Activated naive CD8-positive, alpha-beta T cell treated with anti-CD3 and anti-CD28 coated beads for 36 hours (primary cell): ENCODE data around the gene SSH3. TPM values are rescaled to one million over a fixed set of nuclear protein-coding genes. Genes with fewer than 3 reads are reported as not detected.
"Not testable (repeated sequence)": the region's sequence is repeated elsewhere in the genome, so short reads cannot be mapped to it uniquely, and the experiment has no call there.

ENCODE experiments used
- DNase-seq: peaks from one replicate; pipeline ENCODE4 v3.0.0; 2021
- H3K27ac Mint-ChIP-seq: one replicate; pipeline ENCODE4 v1.8.0; 2022; ENCODE audit warnings: mild to moderate bottlenecking, moderate library complexity, mixed read lengths
- H3K27me3 Mint-ChIP-seq: one replicate; pipeline ENCODE4 v1.8.0; 2022; ENCODE audit warnings: mild to moderate bottlenecking, mixed read lengths
- H3K36me3 Mint-ChIP-seq: one replicate; pipeline ENCODE4 v1.8.0; 2021; ENCODE audit warnings: mild to moderate bottlenecking, mixed read lengths
- H3K4me1 Mint-ChIP-seq: one replicate; pipeline ENCODE4 v1.8.0; 2021; ENCODE audit warnings: mixed read lengths
- H3K4me3 Mint-ChIP-seq: one replicate; pipeline ENCODE4 v1.8.0; 2022; ENCODE audit warnings: mild to moderate bottlenecking, moderate library complexity, mixed read lengths
- H3K9me3 Mint-ChIP-seq: one replicate; pipeline ENCODE4 v1.8.0; 2022; ENCODE audit warnings: mixed read lengths
- total RNA-seq, 2 experiments: library from RNA; stranded (reverse); gene quantifications; one replicate each; pipeline ENCODE4 v1.2.3, GENCODE V29; 2021

The SSH3 gene, protein sequence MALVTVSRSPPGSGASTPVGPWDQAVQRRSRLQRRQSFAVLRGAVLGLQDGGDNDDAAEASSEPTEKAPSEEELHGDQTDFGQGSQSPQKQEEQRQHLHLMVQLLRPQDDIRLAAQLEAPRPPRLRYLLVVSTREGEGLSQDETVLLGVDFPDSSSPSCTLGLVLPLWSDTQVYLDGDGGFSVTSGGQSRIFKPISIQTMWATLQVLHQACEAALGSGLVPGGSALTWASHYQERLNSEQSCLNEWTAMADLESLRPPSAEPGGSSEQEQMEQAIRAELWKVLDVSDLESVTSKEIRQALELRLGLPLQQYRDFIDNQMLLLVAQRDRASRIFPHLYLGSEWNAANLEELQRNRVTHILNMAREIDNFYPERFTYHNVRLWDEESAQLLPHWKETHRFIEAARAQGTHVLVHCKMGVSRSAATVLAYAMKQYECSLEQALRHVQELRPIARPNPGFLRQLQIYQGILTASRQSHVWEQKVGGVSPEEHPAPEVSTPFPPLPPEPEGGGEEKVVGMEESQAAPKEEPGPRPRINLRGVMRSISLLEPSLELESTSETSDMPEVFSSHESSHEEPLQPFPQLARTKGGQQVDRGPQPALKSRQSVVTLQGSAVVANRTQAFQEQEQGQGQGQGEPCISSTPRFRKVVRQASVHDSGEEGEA
- total RNA-seq = 1 to 10 TPM; 4.6 to 4.7 TPM

GRCh38 chr11:67303132-67303834 is at the start of gene SSH3:
Gene SSH3, plus strand, starts transcription at chr11:67303530. Its CDS starts 96 bp downstream, at chr11:67303626.
- peaks cover 6% of the 10 kb centered on the region for H3K4me1 Mint-ChIP-seq
- DNase-seq = peak; percentile 53

GRCh38 chr11:67253872-67254624 is 49.3 kb upstream of the SSH3 start:
- no peaks in the 10 kb centered on the region for H3K27me3 Mint-ChIP-seq
- no peak overlapping the region for H3K4me3 Mint-ChIP-seq
- H3K36me3 Mint-ChIP-seq = peaks cover 44% of the 10 kb centered on the region
- H3K27ac Mint-ChIP-seq = peak overlapping the region; percentile 66
- H3K9me3 Mint-ChIP-seq = no peaks in the 10 kb centered on the region
- DNase-seq = no peak
- H3K4me1 Mint-ChIP-seq = peaks cover 26% of the 10 kb centered on the region

More at GRCh38 chr11:67303132-67303834, at the start of gene SSH3:
- no peak within 1 kb of the TSS for H3K27ac Mint-ChIP-seq
- H3K27me3 Mint-ChIP-seq = no peaks in the 10 kb centered on the region
- H3K4me3 Mint-ChIP-seq = peak within 1 kb of the TSS; percentile 57
- peaks cover 2% of the 10 kb centered on the region for H3K36me3 Mint-ChIP-seq
- H3K9me3 Mint-ChIP-seq = no peaks in the 10 kb centered on the region

GRCh38 chr11:67254798-67255197 is 48.5 kb upstream of the SSH3 start:
- Mint-ChIP-seq H3K4me1 (peaks cover 26% of the 10 kb centered on the region), H3K9me3 (no peaks in the 10 kb centered on the region), H3K36me3 (peaks cover 37% of the 10 kb centered on the region), H3K4me3 (no peak overlapping the region), H3K27ac (peak overlapping the region; percentile 66), H3K27me3 (no peaks in the 10 kb centered on the region)
- no peak for DNase-seq

GRCh38 chr11:67255353-67255752 is 48.0 kb upstream of the SSH3 start:
- H3K36me3 Mint-ChIP-seq = peaks cover 32% of the 10 kb centered on the region
- no peaks in the 10 kb centered on the region for H3K27me3 Mint-ChIP-seq
- H3K27ac Mint-ChIP-seq = no peak overlapping the region
- peaks cover 26% of the 10 kb centered on the region for H3K4me1 Mint-ChIP-seq
- no peak overlapping the region for H3K4me3 Mint-ChIP-seq
- DNase-seq = no peak
- no peaks in the 10 kb centered on the region for H3K9me3 Mint-ChIP-seq

DNA sequence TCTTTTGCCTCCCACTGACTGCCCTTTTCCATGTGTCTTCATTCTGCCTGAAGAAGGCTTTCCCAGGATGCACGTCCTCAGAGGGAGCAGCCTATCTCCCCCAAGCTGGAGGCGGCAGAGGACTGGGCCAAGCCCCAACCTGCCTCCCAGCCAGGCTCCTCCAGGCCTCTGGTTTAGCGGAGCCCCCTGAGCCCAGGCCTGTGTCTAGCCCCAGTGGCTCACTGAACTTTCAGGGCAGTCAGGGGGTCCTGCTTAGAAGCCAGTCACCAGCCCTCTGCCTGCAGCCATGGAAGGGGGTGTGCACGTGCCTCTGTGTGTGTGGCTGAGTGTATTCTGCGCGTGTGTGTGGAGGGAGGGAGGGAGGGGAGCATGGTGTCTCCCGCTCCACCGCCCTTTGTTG is 47.5 kb upstream of the SSH3 start:
- H3K9me3 Mint-ChIP-seq = no peaks in the 10 kb centered on the region
- H3K36me3 Mint-ChIP-seq = peaks cover 29% of the 10 kb centered on the region
- no peak for DNase-seq
- H3K27me3 Mint-ChIP-seq = no peaks in the 10 kb centered on the region
- H3K27ac Mint-ChIP-seq = no peak overlapping the region
- H3K4me1 Mint-ChIP-seq = peaks cover 22% of the 10 kb centered on the region
- H3K4me3 Mint-ChIP-seq = no peak overlapping the region

DNA sequence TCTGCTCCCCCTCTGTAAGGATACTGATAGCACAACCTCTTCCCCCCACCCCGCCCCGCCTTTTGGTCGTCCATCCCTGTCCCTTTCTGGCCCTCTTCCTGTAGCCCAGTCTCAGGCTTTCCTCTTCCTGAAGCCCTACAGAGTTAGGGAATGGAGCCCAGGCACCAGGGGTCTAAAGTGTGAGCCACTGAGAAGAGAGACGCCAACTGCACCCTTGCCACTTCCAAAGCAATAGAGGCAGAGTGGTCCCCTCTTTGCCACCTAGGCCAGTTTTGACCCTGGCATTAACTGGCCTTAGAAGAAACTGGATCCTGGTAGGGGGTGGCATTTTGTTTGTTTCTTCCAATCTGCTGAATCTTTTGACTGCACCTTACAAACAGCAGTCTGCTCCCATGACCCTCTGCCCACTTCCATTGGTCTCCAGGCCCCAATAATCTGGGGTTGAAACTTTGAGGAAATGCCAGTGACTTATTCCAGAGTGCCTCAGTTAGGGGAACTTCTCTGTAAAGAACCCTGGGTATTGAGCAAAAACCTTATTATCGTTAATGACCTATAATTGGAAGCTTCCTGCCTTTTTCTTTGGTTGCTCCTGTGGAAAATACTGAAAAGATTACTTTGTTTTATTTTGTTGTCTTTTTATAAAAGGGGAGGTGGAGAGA is 46.7 kb upstream of the SSH3 start:
- H3K27me3 Mint-ChIP-seq = no peaks in the 10 kb centered on the region
- H3K4me1 Mint-ChIP-seq = peaks cover 19% of the 10 kb centered on the region
- DNase-seq = no peak
- peak overlapping the region; percentile 62 for H3K27ac Mint-ChIP-seq
- H3K4me3 Mint-ChIP-seq = no peak overlapping the region
- peaks cover 29% of the 10 kb centered on the region for H3K36me3 Mint-ChIP-seq
- no peaks in the 10 kb centered on the region for H3K9me3 Mint-ChIP-seq

GRCh38 chr11:67260406-67260805 is 42.9 kb upstream of the SSH3 start:
- peaks cover 34% of the 10 kb centered on the region for H3K4me1 Mint-ChIP-seq
- peaks cover 8% of the 10 kb centered on the region for H3K36me3 Mint-ChIP-seq
- no peak for DNase-seq
- peak overlapping the region; percentile 8 for H3K4me3 Mint-ChIP-seq
- H3K27me3 Mint-ChIP-seq = no peaks in the 10 kb centered on the region
- H3K27ac Mint-ChIP-seq = no peak overlapping the region
- no peaks in the 10 kb centered on the region for H3K9me3 Mint-ChIP-seq

DNA sequence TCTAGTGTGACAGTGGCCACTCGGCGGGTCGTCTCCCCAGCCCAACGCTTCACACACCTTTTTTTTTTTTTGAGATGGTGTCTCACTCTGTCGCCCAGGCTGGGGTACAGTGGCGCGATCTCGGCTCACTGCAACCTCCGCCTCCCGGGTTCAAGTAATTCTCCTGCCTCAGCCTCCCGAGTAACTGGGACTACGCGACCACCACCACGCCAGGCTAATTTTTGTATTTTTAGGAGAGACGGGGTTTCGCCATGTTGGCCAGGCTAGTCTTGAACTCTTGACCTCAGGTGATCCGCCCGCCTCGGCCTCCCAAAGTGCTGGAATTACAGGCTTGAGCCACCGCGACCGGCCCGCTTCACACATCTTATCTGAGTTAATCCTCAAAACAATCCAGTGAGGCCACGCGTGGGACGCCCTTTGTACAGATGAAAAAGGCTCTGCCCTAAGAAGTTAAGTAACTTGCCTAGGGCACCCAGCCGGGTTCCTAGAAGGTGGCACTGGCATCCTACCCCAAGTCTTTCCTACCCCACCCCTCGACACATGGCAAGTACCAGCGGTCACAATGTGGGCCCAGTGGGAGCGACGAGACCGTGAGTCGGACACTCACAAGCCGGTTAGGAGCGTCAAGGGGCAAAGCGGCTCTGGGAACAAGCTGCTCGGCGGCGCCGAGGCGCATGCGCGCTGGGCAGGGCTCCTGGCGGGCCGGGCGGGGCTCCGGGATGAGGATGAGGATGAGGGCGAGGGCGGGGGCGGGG is 42.3 kb upstream of the SSH3 start:
- not testable (repeated sequence) for H3K27me3 Mint-ChIP-seq, H3K36me3 Mint-ChIP-seq

DNA sequence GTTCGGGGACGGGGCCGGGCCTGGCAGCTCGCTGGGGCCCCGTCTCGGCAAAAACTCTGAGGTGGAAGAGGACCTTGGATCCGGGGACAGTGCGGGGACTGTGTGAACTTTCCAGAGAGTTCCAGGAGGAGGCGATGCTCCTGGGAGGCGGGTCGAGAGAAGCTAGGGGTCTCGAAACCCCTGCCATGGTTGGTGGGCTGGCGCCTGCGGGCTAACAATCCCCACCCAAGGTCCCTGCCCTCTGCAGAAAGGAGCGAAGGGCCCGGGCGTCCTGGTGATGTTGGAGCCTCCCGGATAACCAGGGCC is 41.7 kb upstream of the SSH3 start:
- Mint-ChIP-seq H3K9me3 (no peaks in the 10 kb centered on the region), H3K27ac (no peak overlapping the region), H3K4me3 (no peak overlapping the region), H3K27me3 (no peaks in the 10 kb centered on the region), H3K36me3 (peaks cover 4% of the 10 kb centered on the region), H3K4me1 (peaks cover 40% of the 10 kb centered on the region)
- DNase-seq = no peak

More for the DNA sequence above, 42.3 kb upstream of the SSH3 start:
- peak; percentile 66 for DNase-seq
- Mint-ChIP-seq H3K4me3 (peak overlapping the region; percentile 57), H3K4me1 (peaks cover 39% of the 10 kb centered on the region)
- H3K27ac Mint-ChIP-seq, H3K9me3 Mint-ChIP-seq: not testable (repeated sequence)

- no peaks in the 10 kb centered on the region for H3K27me3 Mint-ChIP-seq
- H3K4me1 Mint-ChIP-seq = peaks cover 40% of the 10 kb centered on the region
- no peaks in the 10 kb centered on the region for H3K9me3 Mint-ChIP-seq
- H3K4me3 Mint-ChIP-seq = peak overlapping the region; percentile 56
- H3K36me3 Mint-ChIP-seq = peaks cover 2% of the 10 kb centered on the region
- DNase-seq = no peak
- H3K27ac Mint-ChIP-seq = peak overlapping the region; percentile 63
These were observed 41.2 kb upstream of the SSH3 start for GRCh38 chr11:67261946-67262681.

DNA sequence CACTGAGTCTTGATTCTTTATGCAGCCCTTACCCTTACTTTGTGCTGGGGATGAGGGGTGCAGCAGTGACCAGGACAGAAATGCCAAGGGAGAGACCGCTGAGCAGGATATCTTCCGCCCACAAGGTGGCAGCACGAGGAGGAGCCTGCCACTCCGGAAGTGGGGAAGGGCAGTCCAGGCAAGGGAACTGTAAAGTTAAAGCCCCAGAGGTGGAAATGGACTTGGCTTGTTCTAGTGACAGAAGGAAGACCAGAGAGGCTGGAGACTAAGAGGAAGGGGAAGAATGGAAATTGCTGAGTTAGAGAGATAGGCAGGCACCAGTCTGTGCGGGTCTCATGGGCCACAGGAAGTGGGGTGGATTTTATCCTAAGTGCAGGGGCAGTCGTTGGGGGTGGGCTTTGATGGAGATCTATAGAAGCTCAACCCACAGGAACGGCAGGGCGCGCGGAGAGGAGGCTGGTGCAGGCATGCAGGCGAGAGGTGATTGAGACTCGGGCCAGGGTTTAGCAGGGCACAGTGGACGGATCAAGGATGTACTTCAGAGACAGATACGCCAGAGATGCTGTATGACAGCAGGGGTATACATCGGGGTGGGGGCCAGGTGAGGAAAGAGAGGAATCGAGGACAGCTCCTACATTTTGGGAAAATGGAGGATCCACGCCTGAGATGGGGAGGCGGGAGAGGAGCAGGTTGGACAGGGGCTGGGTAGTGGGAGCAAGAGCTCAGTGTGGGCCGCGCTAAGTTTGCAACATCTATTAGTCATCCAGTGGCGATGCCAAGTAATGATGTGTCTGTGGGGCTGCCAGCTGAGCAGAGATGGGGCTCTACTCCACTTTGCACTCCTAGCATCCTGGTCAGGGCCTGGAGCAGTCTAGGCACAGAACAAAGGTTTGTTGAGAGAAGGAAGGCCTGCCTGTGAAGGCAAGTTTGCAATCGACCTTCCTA is 40.3 kb upstream of the SSH3 start:
- peak; percentile 75 for DNase-seq
- Mint-ChIP-seq H3K27ac (peak overlapping the region; percentile 63), H3K4me3 (peak overlapping the region; percentile 56), H3K9me3 (no peaks in the 10 kb centered on the region), H3K27me3 (no peaks in the 10 kb centered on the region), H3K36me3 (peaks cover 11% of the 10 kb centered on the region), H3K4me1 (peaks cover 42% of the 10 kb centered on the region)

- no peaks in the 10 kb centered on the region for H3K27me3 Mint-ChIP-seq
- peak overlapping the region; percentile 27 for H3K4me3 Mint-ChIP-seq
- H3K36me3 Mint-ChIP-seq = peaks cover 21% of the 10 kb centered on the region
- peaks cover 49% of the 10 kb centered on the region for H3K4me1 Mint-ChIP-seq
- no peak overlapping the region for H3K27ac Mint-ChIP-seq
- no peaks in the 10 kb centered on the region for H3K9me3 Mint-ChIP-seq
- DNase-seq = no peak
These were observed 39.1 kb upstream of the SSH3 start for GRCh38 chr11:67264260-67264659.
